ENCODE data around the gene SLC25A10. TPM values are rescaled to one million over a fixed set of nuclear protein-coding genes. Genes with fewer than 3 reads are reported as not detected.
A peak's percentile ranks its signal among the peaks of the same experiment; 100 is the strongest.

SLC25A10 gene
- total RNA-seq, 4 donors from 2014 or later = 3.4 to 9.3 (median 6.7) TPM

DNA sequence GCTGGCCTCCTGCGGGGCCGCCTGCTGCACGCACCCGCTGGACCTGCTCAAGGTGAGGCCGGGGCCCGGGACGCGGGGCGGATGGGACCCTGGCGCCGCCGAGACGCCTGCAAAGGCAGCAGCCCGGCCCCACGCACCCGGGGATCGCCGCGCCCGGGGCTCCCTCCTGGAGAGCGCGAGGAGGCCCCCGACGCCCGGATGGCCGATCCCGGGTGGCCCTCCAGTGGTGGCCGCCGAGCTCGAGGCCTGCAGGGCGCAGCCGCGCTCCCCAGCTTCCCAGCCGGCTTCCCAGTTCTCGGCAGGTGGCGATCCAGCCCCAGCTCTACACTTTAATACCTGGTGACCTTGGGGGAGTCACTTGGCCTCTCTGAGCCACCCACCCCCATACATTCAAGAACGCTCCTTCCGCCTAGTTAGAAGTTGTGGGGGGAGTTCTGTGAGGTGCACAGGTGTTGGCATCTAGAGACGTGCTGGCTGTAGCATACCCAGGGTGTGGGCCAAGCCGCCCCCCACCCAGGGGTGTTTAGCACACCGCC lies 452 bp downstream of the SLC25A10 start:
- H3K27ac ChIP-seq = peak overlapping the region; percentile 71 to 89 (median 76)
- in situ Hi-C loops (cut with MboI; ENCODE audit: low sequenced_read_pairs in 4 of 4) (no loop called here), intact Hi-C loops (cut with DNase I; ENCODE audit: low total_unique reads) (loop anchor here (5.0 kb wide), 1 partner anchor 35 kb away; no protein-coding TSS in a partner anchor)
- peaks cover 23 to 31% of the 10 kb centered on the region in 2 donors for H3K4me1 ChIP-seq
- DNase-seq = no peak
- no peaks in the 10 kb centered on the region for H3K9me3 ChIP-seq
- no peak for TF ChIP-seq POLR2A (IDR thresholded peaks at IDR 0.05)
- TF ChIP-seq, protein P1, sequence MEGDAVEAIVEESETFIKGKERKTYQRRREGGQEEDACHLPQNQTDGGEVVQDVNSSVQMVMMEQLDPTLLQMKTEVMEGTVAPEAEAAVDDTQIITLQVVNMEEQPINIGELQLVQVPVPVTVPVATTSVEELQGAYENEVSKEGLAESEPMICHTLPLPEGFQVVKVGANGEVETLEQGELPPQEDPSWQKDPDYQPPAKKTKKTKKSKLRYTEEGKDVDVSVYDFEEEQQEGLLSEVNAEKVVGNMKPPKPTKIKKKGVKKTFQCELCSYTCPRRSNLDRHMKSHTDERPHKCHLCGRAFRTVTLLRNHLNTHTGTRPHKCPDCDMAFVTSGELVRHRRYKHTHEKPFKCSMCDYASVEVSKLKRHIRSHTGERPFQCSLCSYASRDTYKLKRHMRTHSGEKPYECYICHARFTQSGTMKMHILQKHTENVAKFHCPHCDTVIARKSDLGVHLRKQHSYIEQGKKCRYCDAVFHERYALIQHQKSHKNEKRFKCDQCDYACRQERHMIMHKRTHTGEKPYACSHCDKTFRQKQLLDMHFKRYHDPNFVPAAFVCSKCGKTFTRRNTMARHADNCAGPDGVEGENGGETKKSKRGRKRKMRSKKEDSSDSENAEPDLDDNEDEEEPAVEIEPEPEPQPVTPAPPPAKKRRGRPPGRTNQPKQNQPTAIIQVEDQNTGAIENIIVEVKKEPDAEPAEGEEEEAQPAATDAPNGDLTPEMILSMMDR (IDR thresholded peaks at IDR 0.05 in 4 of 5, conservative IDR thresholded peaks at IDR 0.05 in 1 of 5) = no peak
- peak overlapping the region; percentile 57 to 82 (median 66) for H3K4me3 ChIP-seq
- H3K27me3 ChIP-seq = no peaks in the 10 kb centered on the region
- ATAC-seq = peak; percentile 16 to 22
- H3K36me3 ChIP-seq = peaks cover 0 to 4% of the 10 kb centered on the region in 2 donors

DNA sequence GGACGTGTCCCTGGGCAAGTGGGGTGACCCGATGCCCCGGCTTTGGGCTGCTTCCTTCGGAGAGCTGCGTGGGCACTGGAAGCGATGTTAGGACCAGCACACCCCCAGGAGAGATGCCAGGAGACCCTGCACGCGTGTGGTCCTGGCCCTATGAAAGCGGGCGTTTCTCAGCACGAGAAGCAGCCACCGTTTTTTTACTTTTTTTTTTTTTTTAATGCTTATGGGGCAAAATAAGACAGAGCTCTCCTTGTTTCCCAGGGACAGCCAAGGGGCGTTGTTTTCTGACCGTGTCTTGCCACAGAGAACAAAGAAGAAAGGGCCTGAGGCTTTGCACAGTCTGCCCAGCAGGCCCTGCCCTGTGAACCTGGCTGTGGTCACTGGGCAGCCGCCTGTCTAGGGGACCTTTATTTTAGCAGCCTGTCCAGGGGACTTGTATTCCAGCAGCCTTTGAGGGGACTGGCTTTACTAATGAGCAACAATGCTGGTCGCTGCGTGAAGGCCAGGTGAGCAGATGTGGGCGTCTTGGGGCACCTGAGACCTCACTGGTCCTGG lies 996 bp downstream of the SLC25A10 start:
- peaks cover 23 to 31% of the 10 kb centered on the region in 2 donors for H3K4me1 ChIP-seq
- intact Hi-C loops (cut with DNase I; ENCODE audit: low total_unique reads) (loop anchor here (5.0 kb wide), 1 partner anchor 36 kb away; no protein-coding TSS in a partner anchor), in situ Hi-C loops (cut with MboI; ENCODE audit: low sequenced_read_pairs in 4 of 4) (no loop called here)
- no peaks in the 10 kb centered on the region for H3K27me3 ChIP-seq
- peak overlapping the region; percentile 57 to 82 (median 66) for H3K4me3 ChIP-seq
- ATAC-seq (no peak), DNase-seq (no peak)
- no peak for TF ChIP-seq POLR2A (IDR thresholded peaks at IDR 0.05)
- TF ChIP-seq, protein P1 (IDR thresholded peaks at IDR 0.05 in 4 of 5, conservative IDR thresholded peaks at IDR 0.05 in 1 of 5) = no peak
- no peak overlapping the region for H3K27ac ChIP-seq
- H3K36me3 ChIP-seq = no peaks in the 10 kb centered on the region
- H3K9me3 ChIP-seq = no peaks in the 10 kb centered on the region

DNA sequence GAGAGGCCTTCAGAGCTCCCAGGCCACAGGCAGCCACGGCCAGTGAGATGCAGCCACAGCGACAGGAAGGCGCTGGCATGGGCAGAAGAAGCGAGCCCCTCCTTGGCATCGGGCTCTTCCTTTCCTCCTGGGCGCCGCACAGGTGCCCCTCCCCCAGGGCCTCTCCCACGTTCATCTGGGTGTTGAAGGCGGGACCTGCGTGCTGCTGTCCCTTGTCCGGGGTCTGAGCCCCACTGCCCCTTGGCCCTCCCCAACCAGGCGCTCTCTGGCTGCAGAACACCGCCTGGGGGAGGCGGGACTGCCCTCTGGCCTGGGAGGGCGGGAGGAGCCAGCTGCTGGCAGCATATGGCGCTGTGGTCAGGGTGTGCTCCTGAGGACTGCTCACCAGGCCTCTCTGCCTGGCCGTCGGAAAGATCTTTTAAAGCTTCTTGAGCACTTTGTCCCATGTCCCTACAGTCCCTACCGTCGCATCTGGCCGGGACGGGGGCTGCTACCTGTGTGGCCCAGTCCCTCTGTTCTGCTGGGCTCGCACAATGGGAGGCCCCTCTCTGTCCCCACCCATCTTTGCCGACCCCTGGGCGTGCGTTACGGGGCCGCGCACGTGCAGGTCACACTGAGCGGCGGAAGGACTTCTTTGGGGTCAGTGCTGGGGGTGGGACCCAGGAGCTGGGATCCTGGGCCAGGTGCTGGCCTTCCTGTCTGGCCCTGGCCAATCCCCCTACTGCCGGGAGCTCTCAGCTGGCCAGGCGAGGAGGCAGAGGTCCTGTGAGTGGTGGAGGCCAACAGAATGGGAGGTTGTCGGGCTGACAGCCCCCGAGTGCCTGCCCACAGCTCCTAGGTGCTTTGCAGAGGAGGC lies 1.7 kb downstream of the SLC25A10 start:
- no peak for ATAC-seq
- Histone ChIP-seq H3K4me3 (no peak overlapping the region), H3K9me3 (no peaks in the 10 kb centered on the region), H3K4me1 (peaks cover 23 to 31% of the 10 kb centered on the region in 2 donors), H3K27ac (no peak overlapping the region), H3K27me3 (no peaks in the 10 kb centered on the region), H3K36me3 (no peaks in the 10 kb centered on the region)
- intact Hi-C loops (cut with DNase I; ENCODE audit: low total_unique reads) (loop anchor here (5.0 kb wide), 1 partner anchor 36 kb away; no protein-coding TSS in a partner anchor), in situ Hi-C loops (cut with MboI; ENCODE audit: low sequenced_read_pairs in 4 of 4) (no loop called here)
- TF ChIP-seq, protein P1 (IDR thresholded peaks at IDR 0.05 in 4 of 5, conservative IDR thresholded peaks at IDR 0.05 in 1 of 5) = no peak
- no peak for TF ChIP-seq POLR2A (IDR thresholded peaks at IDR 0.05)
- no peak for DNase-seq

DNA sequence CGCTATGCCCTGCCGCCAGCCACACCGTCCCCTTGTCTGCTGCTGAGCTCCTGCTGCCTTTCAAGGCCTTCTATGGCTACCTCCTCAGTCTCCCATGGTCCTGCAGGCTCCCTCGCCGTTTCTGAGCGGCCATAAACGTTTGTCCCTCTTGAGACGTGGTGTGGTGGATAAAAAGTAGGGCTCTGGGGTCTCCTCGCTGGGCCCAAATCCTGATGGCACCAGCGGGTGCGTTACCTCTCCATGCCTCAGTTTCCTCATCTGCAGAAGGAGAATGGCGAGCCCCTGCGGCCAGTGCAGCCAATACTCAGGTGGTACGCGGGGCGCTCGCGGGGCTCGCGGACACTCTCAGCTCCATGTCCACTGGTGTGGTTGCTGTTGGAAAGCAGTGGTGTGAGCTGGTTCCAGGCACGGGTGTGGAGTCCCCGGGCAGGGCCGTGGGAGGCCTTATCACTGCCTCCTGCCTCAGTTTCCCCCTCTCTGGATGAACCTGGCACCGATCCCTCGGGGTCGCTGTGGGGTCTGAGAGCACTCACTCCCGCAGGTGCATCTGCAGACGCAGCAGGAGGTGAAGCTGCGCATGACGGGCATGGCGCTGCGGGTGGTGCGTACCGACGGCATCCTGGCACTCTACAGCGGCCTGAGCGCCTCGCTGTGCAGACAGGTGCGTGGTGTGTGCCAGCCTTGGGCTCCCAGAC lies 2.5 kb downstream of the SLC25A10 start:
- Histone ChIP-seq H3K4me1 (peaks cover 23 to 31% of the 10 kb centered on the region in 2 donors), H3K27ac (no peak overlapping the region), H3K27me3 (no peaks in the 10 kb centered on the region), H3K4me3 (no peak overlapping the region), H3K9me3 (no peaks in the 10 kb centered on the region), H3K36me3 (no peaks in the 10 kb centered on the region)
- no peak for ATAC-seq
- intact Hi-C loops (cut with DNase I; ENCODE audit: low total_unique reads) (loop anchor here (5.0 kb wide), 1 partner anchor 37 kb away; no protein-coding TSS in a partner anchor), in situ Hi-C loops (cut with MboI; ENCODE audit: low sequenced_read_pairs in 4 of 4) (no loop called here)
- no peak for DNase-seq
- no peak for TF ChIP-seq POLR2A (IDR thresholded peaks at IDR 0.05)
